Retinal pigment epithelial cell (primary cell): Measurements from ENCODE around the gene HCLS1.
A peak's percentile ranks its signal among the peaks of the same experiment; 100 is the strongest.

ENCODE experiments used
- DNase-seq: peaks from one replicate; pipeline ENCODE4 v3.0.0-alpha.2; 2010; ENCODE audit warnings: low read depth
- H3K4me3 ChIP-seq: 2 replicates; pipeline ENCODE4 v1.5.1; 2011; ENCODE audit warnings: mild to moderate bottlenecking, low read length, control low read depth, moderate library complexity
- CTCF ChIP-seq: conservative IDR thresholded peaks from 2 replicates; pipeline ENCODE4 v1.5.1; 2011; ENCODE audit warnings: low read depth, low read length, control low read depth, inconsistent platforms

The HCLS1 gene

DNA sequence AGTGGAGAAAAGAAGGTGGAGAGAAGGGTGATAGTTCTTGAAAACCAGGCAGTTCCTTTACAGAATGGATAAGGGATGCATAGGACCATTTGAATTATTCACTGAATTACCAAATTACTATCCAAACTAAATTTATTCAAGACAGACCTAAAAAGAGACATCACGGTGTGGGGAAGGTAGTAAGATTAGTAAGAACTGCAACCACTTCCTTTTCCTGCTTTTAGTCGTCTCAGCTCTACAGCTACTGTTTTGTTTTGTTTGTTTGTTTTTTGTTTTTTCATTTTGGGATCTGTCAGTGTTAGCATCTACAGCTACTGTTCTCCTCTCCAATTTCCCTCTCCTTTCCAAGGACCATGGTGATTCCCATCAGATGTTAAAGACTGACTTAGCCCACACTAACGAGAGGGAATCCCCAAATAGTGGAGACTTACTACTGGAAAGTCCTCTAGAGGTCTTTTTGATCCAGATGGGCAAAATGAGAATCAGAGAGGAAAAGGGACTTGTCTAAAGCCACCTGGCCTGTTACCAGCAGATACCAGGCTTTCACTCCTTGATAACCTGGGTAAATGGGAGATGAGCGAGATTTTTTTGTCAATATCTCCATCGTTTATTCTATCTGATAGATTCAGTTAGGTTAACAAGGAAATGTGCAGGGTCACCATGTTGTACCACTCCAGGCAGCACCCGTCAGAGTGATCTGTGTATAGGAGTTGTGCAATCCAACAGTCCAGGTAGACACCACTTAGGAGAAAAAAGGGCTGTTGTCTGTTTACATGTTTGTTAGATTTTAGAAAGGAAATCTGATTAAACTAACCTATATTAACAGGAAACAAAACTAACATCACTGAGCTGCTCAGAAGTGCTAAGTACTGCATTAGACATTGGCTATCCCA is 6.0 kb downstream of the HCLS1 start:
- no peak overlapping the region for H3K4me3 ChIP-seq
- TF ChIP-seq CTCF = no peak
- DNase-seq = no peak

DNA sequence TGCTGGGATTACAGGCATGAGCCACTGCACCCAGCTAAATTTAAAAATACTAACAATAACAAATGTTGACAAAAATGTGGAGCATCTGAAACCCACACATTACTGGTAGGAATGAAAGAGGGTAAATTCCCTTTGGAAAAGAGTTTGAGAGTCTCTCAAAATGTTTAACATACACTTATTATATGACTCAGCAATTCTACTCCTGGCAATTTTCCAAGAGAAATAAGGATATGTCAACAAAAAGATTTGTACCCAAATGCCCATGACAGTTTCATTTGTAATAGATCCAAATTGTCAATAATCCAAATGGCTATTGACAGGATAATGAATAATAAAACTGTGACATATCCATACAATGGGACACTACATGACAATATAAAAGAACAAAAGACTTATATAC is 9.0 kb downstream of the HCLS1 start:
- no peak overlapping the region for H3K4me3 ChIP-seq
- DNase-seq = peak; percentile 1
- no peak for TF ChIP-seq CTCF

DNA sequence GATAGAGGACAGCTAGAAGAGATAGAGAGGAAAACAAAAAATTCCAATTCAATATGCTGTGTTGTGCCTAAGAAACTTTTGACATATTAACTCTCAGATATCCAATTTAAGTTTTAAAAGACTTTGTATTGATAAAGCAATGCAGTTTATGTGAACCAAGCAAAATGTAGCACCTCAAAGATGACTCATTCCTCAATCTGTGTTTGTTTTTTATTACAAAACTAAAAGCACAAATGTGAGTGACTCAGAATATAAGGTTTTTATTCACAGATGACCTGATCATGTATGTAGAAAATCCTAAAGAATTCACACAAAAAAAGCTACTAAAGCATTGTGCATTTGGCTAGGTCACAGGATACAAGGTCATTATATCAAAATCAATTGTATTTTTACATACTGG is 11.1 kb downstream of the HCLS1 start:
- no peak for DNase-seq
- TF ChIP-seq CTCF = no peak

DNA sequence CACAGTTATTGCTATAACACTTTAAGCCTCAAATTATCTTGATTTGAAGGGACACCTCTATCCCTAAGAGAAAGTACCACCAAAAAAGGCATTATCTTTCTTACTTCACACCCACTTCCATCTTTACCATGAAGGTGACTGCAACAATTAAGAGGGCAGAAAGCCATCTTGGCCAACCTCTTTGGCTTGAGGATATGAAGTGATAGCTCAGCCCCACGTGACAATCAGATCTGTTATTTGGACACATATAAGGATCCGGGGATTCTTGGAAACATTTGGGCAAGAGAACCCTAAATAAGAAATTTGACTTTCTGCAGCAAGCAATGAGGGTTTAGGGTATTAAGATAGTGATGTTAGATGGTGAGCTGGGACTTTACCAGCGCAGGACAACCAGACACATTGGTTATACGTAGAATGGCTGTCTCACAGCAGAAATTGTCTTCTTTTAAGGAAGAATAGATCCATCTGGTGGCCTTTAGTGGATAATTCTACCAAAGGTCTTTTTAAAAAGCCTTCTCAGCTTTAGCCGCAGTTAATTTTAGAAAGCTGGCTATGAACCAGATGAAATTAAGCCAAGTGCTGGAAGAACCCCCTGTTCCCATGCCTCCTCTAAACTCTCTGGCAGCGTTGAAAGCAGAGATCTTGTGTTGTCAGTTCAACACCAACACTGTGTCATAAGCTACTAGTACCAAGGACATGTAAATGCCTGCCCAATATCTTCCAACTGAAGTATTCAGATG is 12.3 kb downstream of the HCLS1 start:
- no peak overlapping the region for H3K4me3 ChIP-seq
- DNase-seq = no peak
- no peak for TF ChIP-seq CTCF

More for the DNA sequence above, 11.1 kb downstream of the HCLS1 start:
- no peak overlapping the region for H3K4me3 ChIP-seq

DNA sequence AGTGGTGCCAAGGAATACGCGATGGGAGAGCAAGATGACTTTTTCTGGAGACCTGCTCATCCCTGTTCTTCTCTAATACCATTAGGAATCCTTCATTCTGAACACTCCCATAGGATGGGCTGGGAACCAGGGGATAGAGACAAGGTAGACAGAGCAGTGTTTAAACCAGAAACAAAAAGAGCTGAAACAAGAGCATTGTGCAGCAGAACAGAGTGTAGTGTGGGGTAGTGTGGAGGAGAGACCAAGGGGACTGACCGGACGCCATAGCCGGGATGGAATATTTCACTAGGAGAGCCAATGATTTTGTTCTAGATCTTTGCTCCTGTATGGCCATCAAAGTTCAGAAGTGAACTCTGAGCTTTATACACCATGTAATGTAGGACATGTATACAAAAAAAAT is 15.6 kb downstream of the HCLS1 start:
- H3K4me3 ChIP-seq = no peak overlapping the region
- no peak for TF ChIP-seq CTCF
- DNase-seq = no peak

GRCh38 chr3:121642601-121643314 is 17.9 kb downstream of the HCLS1 start:
- no peak overlapping the region for H3K4me3 ChIP-seq
- TF ChIP-seq CTCF = no peak
- DNase-seq = no peak
